ENCODE data around the gene GALNT9.

GRCh38 chr12:132251741-132252490 lies 77.5 kb downstream of the GALNT9 start:
- no peak for TF ChIP-seq CTCF (IDR thresholded peaks at IDR 0.05)
- no peak for TF ChIP-seq POLR2A (IDR thresholded peaks at IDR 0.05)

Data from right lobe of liver (tissue), 4 donors.